ENCODE measurements around the gene ACBD6.

GRCh38 chr1:180424848-180425457 lies 77.4 kb downstream of the ACBD6 start:
- TF ChIP-seq CTCF (IDR thresholded peaks at IDR 0.05), result no peak
- no peak for TF ChIP-seq POLR2AphosphoS5 (IDR thresholded peaks at IDR 0.05)
